ENCODE data around the gene RNF126.

RNF126 gene

DNA sequence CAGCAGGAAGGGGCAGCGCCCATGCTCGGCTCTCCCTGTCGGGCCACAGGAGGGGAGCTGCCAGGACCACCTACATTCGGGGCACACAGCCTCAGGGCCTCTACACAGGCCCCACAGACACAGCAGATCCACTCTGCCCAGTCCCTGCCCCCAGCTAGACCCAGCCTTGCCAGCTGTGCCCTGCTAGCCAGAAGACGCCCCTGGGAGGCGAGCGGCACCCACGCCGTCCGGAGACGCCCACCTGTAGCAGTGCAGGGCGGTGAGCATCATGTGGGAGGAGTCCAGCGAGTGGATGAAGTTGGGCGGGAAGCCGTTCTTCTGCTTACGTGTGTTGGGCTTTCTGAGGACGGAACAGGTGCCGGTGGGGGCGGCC, 44.8 kb downstream of the RNF126 start:
- Histone ChIP-seq H3K27me3 (ENCODE audit: control insufficient read depth in 1 of 2, insufficient read depth in 2 of 2, low read length in 2 of 2) (peaks cover 0 to 30% of the 10 kb centered on the region in 2 donors), H3K9me3 (ENCODE audit: low read length) (no peaks in the 10 kb centered on the region), H3K27ac (ENCODE audit: low read depth, low read length) (no peak overlapping the region), H3K36me3 (ENCODE audit: insufficient read depth, low read length) (peaks cover 7% of the 10 kb centered on the region), H3K9ac (ENCODE audit: low read length) (no peak overlapping the region), H3K4me1 (ENCODE audit: insufficient read depth, low read length) (no peaks in the 10 kb centered on the region), H3K4me3 (ENCODE audit: low read depth in 1 of 2, low read length in 2 of 2) (no peak overlapping the region)

DNA sequence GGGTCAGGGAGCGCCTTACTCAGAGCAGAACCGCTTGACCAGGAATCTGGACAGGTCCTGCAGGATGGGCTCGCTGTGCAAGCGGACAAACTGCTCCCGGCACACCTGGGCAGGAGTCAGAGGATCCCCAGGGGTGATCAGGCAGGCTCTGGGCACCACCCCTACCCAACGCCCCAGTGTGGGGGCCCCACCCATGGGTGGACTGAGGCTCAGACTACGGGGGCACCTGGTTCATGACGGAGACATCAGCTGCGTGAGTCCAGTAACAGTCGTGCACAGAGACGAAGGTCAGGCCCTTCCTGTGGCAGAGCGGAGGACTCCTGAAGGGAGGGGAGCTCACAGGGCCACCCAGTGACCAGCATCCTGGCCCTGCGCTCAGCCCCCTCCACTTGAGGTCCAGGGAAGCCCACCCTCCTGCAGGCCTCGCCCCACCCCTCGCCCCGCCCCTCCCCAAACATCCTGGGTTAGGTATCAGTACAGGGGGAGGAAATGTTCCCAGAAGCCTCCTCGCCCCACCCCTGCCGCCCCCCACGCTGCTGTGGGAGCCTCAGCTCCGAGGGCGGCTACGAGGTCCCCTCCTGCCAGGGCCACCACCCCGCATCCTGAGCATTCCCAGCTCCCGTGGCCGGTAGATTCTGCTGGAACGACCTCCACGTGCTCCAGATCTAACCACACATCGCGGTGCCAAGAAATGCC, 45.3 kb downstream of the RNF126 start:
- Histone ChIP-seq H3K27me3 (ENCODE audit: control insufficient read depth in 1 of 2, insufficient read depth in 2 of 2, low read length in 2 of 2) (peaks cover 0 to 30% of the 10 kb centered on the region in 2 donors), H3K4me1 (ENCODE audit: insufficient read depth, low read length) (no peaks in the 10 kb centered on the region), H3K36me3 (ENCODE audit: insufficient read depth, low read length) (peaks cover 7% of the 10 kb centered on the region), H3K27ac (ENCODE audit: low read depth, low read length) (no peak overlapping the region), H3K9ac (ENCODE audit: low read length) (no peak overlapping the region), H3K4me3 (ENCODE audit: low read depth in 1 of 2, low read length in 2 of 2) (no peak overlapping the region), H3K9me3 (ENCODE audit: low read length) (no peaks in the 10 kb centered on the region)

DNA sequence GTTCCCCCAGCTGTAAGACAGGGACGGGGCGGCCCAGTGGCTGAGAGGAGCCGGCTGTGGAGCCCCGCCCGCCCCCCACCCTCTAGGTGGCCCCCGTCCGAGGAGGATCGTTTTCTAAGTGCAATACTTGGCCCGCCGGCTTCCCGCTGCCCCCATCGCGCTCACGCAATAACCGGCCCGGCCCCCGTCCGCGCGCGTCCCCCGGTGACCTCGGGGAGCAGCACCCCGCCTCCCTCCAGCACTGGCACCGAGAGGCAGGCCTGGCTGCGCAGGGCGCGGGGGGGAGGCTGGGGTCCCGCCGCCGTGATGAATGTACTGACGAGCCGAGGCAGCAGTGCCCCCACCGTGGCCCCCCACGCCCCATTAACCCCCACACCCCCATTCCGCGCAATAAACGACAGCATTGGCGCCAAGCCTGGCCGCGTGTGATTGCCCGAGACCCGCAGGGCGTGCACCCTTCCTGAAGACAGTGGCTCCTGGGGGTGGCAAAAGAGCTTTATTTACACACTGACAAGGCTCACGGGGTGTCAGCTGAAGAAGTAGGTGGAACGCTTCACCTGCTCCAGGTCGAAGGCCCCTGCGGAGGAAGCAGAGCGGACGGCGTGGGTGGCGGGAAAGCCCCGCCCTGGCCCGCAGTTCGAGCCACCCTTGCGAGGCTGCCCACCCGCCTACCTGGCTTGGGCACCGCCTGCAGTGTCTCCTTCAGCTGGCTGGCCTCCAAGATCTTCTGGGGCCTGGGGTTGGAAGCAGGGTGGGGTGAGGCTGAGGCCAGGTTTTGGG, 46.1 kb downstream of the RNF126 start:
- peaks cover 7% of the 10 kb centered on the region for H3K36me3 ChIP-seq (ENCODE audit: insufficient read depth, low read length)
- H3K27ac ChIP-seq (ENCODE audit: low read depth, low read length), result no peak overlapping the region
- no peaks in the 10 kb centered on the region for H3K4me1 ChIP-seq (ENCODE audit: insufficient read depth, low read length)
- H3K4me3 ChIP-seq (ENCODE audit: low read depth in 1 of 2, low read length in 2 of 2), result no peak overlapping the region
- H3K27me3 ChIP-seq (ENCODE audit: control insufficient read depth in 1 of 2, insufficient read depth in 2 of 2, low read length in 2 of 2), result peaks cover 0 to 30% of the 10 kb centered on the region in 2 donors
- no peaks in the 10 kb centered on the region for H3K9me3 ChIP-seq (ENCODE audit: low read length)
- no peak overlapping the region for H3K9ac ChIP-seq (ENCODE audit: low read length)

DNA sequence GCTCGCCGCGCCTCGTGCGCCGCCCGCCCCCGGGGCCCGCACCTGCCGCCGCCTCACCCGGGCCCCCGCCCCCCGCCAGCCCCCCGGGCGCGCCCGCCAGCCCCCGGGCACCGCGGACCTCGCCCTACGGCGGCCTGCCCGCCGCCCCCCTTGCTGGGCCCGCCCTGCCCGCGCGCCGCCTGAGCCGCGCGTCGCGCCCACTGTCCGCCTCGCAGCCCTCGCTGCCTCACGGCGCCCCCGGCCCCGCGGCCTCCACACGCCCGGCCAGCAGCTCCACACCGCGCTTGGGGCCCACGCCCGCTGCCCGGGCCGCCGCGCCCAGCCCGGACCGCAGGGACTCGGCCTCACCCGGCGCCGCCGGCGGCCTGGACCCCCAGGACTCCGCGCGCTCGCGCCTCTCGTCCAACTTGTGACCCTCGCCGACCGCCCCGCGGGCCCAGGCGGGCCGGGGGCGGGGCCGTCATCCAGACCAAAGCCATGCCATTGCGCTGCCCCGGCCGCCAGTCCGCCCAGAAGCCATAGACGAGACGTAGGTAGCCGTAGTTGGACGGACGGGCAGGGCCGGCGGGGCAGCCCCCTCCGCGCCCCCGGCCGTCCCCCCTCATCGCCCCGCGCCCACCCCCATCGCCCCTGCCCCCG, 46.8 kb downstream of the RNF126 start:
- Histone ChIP-seq H3K9ac (ENCODE audit: low read length) (no peak overlapping the region), H3K27me3 (ENCODE audit: control insufficient read depth in 1 of 2, insufficient read depth in 2 of 2, low read length in 2 of 2) (peaks cover 0 to 30% of the 10 kb centered on the region in 2 donors), H3K4me1 (ENCODE audit: insufficient read depth, low read length) (no peaks in the 10 kb centered on the region), H3K27ac (ENCODE audit: low read depth, low read length) (no peak overlapping the region), H3K4me3 (ENCODE audit: low read depth in 1 of 2, low read length in 2 of 2) (no peak overlapping the region), H3K36me3 (ENCODE audit: insufficient read depth, low read length) (peaks cover 7% of the 10 kb centered on the region), H3K9me3 (ENCODE audit: low read length) (no peaks in the 10 kb centered on the region)

DNA sequence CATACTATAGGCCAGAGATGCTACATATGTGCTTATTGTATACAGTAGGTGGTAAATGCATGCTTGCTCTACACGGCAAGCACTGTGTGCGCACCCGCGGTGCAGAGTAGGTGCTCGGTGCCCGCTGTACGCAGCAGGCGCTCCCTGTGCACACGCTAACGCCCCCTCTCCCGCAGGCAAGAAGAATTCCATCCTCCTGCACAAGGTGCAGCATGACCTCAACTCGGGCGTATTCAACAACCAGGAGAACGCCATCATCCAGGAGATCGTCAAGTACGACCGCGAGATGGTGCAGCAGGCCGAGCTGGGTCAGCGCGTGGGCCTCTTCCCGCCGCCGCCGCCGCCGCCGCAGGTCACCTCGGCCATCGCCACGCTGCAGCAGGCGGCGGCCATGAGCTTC, 47.4 kb downstream of the RNF126 start:
- H3K27me3 ChIP-seq (ENCODE audit: control insufficient read depth in 1 of 2, insufficient read depth in 2 of 2, low read length in 2 of 2), result peaks cover 0 to 30% of the 10 kb centered on the region in 2 donors
- H3K4me3 ChIP-seq (ENCODE audit: low read depth in 1 of 2, low read length in 2 of 2), result no peak overlapping the region
- H3K4me1 ChIP-seq (ENCODE audit: insufficient read depth, low read length), result no peaks in the 10 kb centered on the region
- H3K27ac ChIP-seq (ENCODE audit: low read depth, low read length), result no peak overlapping the region
- H3K36me3 ChIP-seq (ENCODE audit: insufficient read depth, low read length), result peaks cover 7% of the 10 kb centered on the region
- H3K9ac ChIP-seq (ENCODE audit: low read length), result no peak overlapping the region
- H3K9me3 ChIP-seq (ENCODE audit: low read length), result no peaks in the 10 kb centered on the region

DNA sequence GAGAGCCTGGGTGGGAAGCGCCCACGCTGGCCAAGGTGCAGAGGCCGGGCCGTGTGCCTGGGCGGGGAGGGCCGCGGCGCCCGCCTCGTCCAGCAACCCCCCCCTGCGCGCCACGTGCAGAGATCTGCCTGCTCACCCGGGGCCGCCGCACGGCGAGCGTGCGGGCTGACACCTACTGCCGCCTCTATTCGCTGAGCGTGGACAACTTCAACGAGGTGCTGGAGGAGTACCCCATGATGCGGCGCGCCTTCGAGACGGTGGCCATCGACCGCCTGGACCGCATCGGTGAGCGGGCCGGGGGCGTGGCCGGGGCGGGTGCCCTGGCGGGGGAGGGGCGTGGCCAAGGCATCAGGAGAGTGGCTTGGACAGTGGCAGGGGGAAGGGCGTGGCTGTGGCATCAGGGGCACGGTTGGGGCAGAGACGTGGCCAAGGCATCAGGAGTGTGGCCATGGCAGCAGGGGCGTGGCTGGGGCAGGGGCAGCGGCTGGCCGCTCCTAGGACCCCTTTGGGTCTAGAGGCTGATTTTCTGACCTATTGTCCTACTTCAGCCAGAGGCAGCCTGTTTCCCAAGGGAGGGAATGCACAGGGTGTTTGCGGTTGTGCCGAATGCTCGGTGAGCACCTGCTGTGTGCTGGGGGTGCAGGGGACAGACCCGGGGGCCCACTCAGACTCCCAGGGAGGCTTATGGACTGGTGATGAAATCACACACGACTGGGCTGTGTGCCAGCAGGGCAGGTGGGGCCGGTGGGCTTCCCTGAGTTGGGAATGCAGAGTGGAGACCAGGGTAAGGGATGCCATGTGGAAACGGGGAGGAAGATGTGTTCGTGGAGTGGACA, 49.1 kb downstream of the RNF126 start:
- no peak overlapping the region for H3K9ac ChIP-seq (ENCODE audit: low read length)
- no peak overlapping the region for H3K4me3 ChIP-seq (ENCODE audit: low read depth in 1 of 2, low read length in 2 of 2)
- peaks cover 0 to 34% of the 10 kb centered on the region in 2 donors for H3K27me3 ChIP-seq (ENCODE audit: control insufficient read depth in 1 of 2, insufficient read depth in 2 of 2, low read length in 2 of 2)
- H3K27ac ChIP-seq (ENCODE audit: low read depth, low read length), result no peak overlapping the region
- H3K9me3 ChIP-seq (ENCODE audit: low read length), result no peaks in the 10 kb centered on the region
- H3K36me3 ChIP-seq (ENCODE audit: insufficient read depth, low read length), result no peaks in the 10 kb centered on the region
- no peaks in the 10 kb centered on the region for H3K4me1 ChIP-seq (ENCODE audit: insufficient read depth, low read length)

DNA sequence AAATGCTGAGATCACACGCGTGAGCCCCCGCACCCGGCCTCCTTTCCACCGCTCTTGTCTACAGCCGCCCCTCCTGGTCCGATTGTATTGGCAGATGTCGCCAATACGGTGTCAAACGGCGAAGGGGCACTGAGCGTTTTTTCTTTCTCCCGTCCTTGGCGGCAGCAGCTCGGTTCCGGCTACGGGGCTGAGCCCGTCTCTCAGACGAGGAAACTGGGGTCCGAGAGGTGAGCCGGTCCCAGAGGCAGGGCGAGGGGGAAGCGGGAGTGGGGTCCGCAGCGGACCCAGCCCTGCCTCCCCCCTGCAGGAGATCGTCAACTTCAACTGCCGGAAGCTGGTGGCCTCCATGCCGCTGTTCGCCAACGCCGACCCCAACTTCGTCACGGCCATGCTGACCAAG, 50.1 kb downstream of the RNF126 start:
- no peak overlapping the region for H3K27ac ChIP-seq (ENCODE audit: low read depth, low read length)
- H3K9ac ChIP-seq (ENCODE audit: low read length), result no peak overlapping the region
- H3K27me3 ChIP-seq (ENCODE audit: control insufficient read depth in 1 of 2, insufficient read depth in 2 of 2, low read length in 2 of 2), result peaks cover 0 to 39% of the 10 kb centered on the region in 2 donors
- no peaks in the 10 kb centered on the region for H3K9me3 ChIP-seq (ENCODE audit: low read length)
- no peaks in the 10 kb centered on the region for H3K4me1 ChIP-seq (ENCODE audit: insufficient read depth, low read length)
- no peaks in the 10 kb centered on the region for H3K36me3 ChIP-seq (ENCODE audit: insufficient read depth, low read length)
- no peak overlapping the region for H3K4me3 ChIP-seq (ENCODE audit: low read depth in 1 of 2, low read length in 2 of 2)

DNA sequence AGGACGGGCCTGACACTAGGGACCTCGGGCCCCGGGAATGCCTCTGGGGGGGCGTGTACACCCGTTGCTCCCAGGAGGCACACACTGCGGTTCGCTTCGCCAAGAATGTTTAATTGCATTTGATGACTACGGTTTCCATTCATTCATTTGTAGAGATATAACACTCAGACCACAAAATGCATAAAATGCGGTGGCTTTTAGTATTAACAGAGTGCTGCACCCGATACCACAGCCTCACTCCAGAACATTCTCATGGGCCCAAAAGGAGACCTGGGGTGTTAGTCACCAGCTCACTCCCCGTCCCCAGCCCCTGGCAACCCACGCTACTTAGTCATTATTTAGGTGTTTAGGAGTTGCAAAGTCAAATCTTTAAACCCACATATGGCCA, 51.5 kb downstream of the RNF126 start:
- Histone ChIP-seq H3K9me3 (ENCODE audit: low read length) (no peaks in the 10 kb centered on the region), H3K27ac (ENCODE audit: low read depth, low read length) (no peak overlapping the region), H3K4me1 (ENCODE audit: insufficient read depth, low read length) (no peaks in the 10 kb centered on the region), H3K9ac (ENCODE audit: low read length) (no peak overlapping the region), H3K4me3 (ENCODE audit: low read depth in 1 of 2, low read length in 2 of 2) (no peak overlapping the region), H3K27me3 (ENCODE audit: control insufficient read depth in 1 of 2, insufficient read depth in 2 of 2, low read length in 2 of 2) (peaks cover 0 to 31% of the 10 kb centered on the region in 2 donors), H3K36me3 (ENCODE audit: insufficient read depth, low read length) (no peaks in the 10 kb centered on the region)

DNA sequence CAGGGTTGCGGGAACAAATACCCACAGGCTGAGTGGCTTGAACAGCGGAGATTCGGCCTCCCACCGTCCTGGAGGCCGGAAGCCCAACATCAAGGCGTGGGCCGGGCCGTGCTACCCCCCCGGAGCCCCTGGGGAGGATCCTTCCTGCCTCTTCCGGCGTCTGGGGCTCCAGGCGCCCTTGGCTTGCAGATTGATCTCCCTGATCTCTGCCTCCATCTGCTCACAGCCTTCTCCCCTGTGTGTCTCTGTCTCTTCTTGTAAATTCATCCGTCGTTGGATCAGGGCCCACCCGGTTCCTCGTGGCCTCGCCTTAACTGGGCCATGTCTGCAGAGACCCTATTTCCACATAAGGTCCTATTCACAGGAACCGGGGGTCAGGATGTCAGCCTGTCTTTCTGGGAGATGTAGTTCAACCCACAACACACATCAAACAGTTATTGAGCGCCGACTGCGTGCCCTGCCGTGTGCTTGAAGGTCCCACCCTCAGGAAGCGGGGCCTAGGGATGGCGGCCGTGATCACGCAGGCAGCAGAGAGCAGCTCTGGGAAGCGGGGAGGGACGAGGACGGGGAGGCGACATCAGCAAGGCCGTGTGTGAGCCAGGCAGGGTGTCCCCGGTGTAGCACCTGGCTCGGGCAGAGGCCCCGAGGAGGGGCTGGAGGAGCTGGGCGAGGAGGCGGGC, 52.1 kb downstream of the RNF126 start:
- H3K36me3 ChIP-seq (ENCODE audit: insufficient read depth, low read length), result no peaks in the 10 kb centered on the region
- H3K4me1 ChIP-seq (ENCODE audit: insufficient read depth, low read length), result no peaks in the 10 kb centered on the region
- H3K4me3 ChIP-seq (ENCODE audit: low read depth in 1 of 2, low read length in 2 of 2), result no peak overlapping the region
- no peak overlapping the region for H3K27ac ChIP-seq (ENCODE audit: low read depth, low read length)
- no peaks in the 10 kb centered on the region for H3K9me3 ChIP-seq (ENCODE audit: low read length)
- peaks cover 0 to 31% of the 10 kb centered on the region in 2 donors for H3K27me3 ChIP-seq (ENCODE audit: control insufficient read depth in 1 of 2, insufficient read depth in 2 of 2, low read length in 2 of 2)
- no peak overlapping the region for H3K9ac ChIP-seq (ENCODE audit: low read length)

DNA sequence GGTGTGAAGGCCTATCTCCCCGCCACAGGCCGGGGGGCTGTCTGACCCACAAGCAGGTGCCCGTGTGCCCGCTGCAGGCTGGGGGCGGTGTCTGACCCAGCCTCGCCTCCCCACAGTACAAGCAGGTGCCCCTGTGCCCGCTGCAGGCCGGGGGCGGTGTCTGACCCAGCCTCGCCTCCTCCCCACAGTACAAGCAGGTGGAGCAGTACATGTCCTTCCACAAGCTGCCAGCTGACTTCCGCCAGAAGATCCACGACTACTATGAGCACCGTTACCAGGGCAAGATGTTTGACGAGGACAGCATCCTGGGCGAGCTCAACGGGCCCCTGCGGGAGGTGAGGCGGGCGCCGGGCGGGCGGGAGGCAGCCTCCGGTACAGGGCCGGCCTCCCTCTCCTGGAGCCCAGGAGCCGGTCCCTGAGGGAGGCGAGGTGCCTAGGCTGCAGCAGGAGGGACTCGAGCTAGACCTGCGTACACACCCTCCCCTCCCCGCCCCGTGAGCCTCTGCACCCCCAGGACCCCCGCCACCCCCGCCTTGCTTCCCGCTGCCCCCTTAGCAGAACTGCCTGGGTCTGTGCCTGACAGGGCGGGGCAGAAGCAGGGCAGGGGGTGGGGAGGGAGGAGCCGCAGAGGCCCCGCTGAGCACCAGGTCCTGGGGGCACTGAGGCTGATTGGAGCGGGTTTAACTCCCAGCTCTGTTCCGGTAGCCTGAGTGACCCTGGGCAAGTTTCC, 52.8 kb downstream of the RNF126 start:
- H3K9ac ChIP-seq (ENCODE audit: low read length), result no peak overlapping the region
- H3K27ac ChIP-seq (ENCODE audit: low read depth, low read length), result no peak overlapping the region
- H3K36me3 ChIP-seq (ENCODE audit: insufficient read depth, low read length), result no peaks in the 10 kb centered on the region
- H3K9me3 ChIP-seq (ENCODE audit: low read length), result no peaks in the 10 kb centered on the region
- peaks cover 0 to 31% of the 10 kb centered on the region in 2 donors for H3K27me3 ChIP-seq (ENCODE audit: control insufficient read depth in 1 of 2, insufficient read depth in 2 of 2, low read length in 2 of 2)
- no peaks in the 10 kb centered on the region for H3K4me1 ChIP-seq (ENCODE audit: insufficient read depth, low read length)
- H3K4me3 ChIP-seq (ENCODE audit: low read depth in 1 of 2, low read length in 2 of 2), result no peak overlapping the region
